DMS114 treated with DMSO at 0.1 percent for 48 hours (cell line): Measurements from ENCODE around the gene S1PR2.

Experiments
- DNase-seq: peaks from one replicate; lab custom pipeline; 2025; ENCODE audit not compliant: unreplicated experiment; lab: John Stamatoyannopoulos, UW

Gene S1PR2

GRCh38 chr19:10230861-10231611 is at the start of gene S1PR2:
TSS of gene S1PR2 (minus strand) at chr19:10231331. CDS start at chr19:10224905, 6,426 bp downstream.
- peak; percentile 23 for DNase-seq

DNA sequence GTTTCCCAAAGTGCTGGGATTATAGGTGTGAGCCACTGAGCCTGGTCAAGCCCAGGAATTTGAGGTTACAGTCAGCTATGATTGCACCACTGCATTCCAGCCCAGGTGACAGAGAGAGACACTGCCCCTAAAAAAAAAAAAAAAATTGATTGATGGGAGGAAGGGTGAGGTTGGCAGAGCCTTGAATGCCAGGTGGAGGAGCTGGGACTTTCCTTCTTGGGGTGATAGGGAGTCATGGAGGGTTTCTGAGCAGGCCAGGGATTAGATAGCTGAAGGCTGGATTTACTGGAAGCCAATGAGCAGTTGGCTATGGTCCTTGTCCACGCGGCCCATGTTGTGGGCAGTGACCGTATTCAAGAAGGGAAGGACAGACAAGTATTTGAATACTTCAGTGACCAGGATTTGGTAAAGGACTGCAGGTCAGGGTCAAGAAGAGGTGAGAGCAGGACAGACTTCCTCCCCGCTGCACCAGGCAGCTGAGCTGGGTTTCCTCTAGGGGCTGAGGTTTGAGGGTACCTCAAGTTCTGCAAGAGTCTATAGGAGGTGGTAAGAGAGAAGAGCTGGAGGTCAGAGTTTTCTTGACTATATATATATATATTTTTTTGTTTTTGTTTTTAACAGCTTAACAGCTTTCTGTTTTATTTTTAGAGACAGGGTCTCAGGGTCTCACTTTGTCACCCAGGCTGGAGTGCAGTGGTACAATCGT is 48.8 kb upstream of the S1PR2 start:
- no peak for DNase-seq

GRCh38 chr19:10278935-10279334 is 47.8 kb upstream of the S1PR2 start:
- DNase-seq, result no peak

GRCh38 chr19:10277795-10278589 is 46.9 kb upstream of the S1PR2 start:
- DNase-seq, result no peak

DNA sequence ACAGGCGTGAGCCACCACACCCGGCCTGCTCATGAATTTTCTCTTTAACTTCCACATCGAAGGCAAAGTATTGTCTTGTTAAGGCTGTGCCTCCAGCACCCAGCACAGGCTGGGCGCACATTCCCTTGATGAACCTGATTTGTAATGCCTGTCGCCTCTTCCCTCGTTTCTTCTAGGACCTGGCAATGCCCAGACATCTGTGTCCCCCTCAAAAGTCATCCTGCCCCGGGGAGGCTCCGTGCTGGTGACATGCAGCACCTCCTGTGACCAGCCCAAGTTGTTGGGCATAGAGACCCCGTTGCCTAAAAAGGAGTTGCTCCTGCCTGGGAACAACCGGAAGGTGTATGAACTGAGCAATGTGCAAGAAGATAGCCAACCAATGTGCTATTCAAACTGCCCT is 43.5 kb upstream of the S1PR2 start:
- DNase-seq, result no peak

DNA sequence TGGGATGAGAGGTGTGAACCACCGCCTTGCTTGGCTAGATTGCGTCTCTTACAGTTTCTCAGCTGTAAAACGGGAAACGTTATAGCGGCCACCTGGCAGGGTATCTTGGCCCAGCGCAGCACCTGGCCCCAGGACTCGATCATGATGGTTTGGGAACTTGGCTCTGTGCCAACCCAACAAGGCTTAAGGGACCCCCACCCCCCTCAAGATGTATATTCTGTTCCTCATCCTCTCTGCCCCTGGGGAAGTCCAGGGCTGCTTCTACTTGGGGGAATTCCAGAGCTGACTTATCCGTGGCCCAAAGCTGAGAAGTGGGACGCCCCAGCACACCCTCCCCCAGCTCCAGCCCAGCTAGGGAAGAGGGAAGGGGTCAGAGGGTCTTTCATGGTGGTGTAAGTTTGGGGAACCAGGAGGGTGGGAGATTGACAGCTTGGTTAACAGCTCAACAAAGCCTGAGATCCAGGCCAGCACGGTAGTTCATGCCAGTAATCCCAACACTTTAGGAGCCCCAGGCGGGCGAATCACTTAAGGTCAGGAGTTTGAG is 40.5 kb upstream of the S1PR2 start:
- DNase-seq, result no peak

GRCh38 chr19:10270616-10271394 is 39.7 kb upstream of the S1PR2 start, which contains the start of gene ICAM1:
TSS of gene ICAM1 (plus strand) at chr19:10271120. CDS start at chr19:10271160, 40 bp downstream.
- DNase-seq, result no peak

DNA sequence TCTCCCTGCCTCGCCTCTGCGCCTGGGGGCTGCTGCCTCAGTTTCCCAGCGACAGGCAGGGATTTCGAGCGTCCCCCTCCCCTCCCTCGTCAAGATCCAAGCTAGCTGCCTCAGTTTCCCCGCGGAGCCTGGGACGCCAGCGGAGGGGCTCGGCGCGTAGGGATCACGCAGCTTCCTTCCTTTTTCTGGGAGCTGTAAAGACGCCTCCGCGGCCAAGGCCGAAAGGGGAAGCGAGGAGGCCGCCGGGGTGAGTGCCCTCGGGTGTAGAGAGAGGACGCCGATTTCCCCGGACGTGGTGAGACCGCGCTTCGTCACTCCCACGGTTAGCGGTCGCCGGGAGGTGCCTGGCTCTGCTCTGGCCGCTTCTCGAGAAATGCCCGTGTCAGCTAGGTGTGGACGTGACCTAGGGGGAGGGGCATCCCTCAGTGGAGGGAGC is 39.1 kb upstream of the S1PR2 start:
- no peak for DNase-seq

DNA sequence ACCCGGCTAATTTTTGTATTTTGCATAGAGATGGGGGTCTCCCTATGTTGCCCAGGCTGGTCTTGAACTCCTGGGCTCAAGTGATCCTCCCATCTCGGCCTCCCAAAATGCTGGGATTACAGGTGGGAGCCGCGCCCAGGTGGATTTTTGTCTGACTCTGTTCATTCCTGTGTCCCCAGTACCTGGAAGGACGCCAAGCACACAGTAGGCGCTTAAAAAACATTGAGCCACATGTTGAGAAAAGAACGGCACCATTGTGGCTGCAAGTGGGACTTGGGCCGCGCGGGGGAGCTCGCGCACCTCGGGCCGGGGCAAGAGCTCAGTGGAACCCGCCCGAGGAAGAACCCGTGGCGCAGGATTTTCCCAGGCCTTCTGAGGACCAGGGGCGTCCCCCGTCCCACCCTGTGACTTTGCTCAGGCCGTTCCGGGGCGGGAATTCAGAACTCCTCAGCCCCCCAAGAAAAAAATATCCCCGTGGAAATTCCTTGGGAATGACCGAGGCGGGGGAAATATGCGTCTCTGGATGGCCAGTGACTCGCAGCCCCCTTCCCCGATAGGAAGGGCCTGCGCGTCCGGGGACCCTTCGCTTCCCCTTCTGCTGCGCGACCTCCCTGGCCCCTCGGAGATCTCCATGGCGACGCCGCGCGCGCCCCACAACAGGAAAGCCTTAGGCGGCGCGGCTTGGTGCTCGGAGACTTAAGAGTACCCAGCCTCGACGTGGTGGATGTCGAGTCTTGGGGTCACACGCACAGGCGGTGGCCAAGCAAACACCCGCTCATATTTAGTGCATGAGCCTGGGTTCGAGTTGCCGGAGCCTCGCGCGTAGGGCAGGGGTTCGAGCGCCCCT is 38.4 kb upstream of the S1PR2 start:
- peak; percentile 41 for DNase-seq

- no peak for DNase-seq
These were observed 36.9 kb upstream of the S1PR2 start for GRCh38 chr19:10268071-10268470.

- no peak for DNase-seq
These were observed 35.6 kb upstream of the S1PR2 start for GRCh38 chr19:10266706-10267105.

DNA sequence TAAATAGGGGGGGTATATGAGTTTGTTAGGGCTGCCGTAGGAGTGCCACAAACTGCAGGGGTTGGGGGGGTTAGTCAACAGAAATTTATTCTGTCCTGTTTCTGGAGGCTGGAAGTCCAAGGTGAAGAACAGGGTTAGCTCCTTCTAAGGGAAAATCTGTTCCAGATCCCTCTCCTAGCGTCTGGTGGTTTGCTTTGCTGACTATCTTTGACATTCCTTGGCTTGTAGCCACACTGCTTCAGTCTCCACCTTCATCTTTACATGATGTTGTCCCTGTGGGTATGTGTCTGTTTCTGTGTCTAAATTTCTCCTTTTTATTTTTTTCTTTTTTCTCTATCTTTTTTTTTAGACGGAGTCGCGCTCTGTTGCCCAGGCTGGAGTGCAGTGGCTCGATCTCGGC is 31.6 kb upstream of the S1PR2 start:
- DNase-seq, result no peak

DNA sequence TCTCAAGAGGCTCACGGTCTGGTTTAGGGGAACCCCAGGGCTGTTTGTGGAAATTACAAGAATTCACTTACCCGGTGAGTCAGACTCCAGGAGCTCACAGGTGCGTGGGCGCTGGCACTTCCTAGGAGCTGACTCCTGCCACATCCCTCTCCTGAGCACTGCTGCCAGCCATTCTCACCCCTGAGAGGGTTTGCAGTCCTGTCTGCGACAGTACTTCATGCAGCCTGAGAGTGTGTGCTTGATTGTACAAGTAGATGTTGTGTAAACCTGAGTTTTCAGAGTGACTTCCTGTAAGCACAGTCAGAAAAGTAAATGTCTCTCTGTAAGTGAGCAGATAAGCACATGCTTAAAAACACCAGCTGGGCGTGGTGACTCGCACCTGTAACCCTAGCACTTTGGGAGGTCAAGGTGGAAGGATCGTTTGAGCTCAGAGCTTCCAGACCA is 29.0 kb upstream of the S1PR2 start:
- DNase-seq, result no peak

DNA sequence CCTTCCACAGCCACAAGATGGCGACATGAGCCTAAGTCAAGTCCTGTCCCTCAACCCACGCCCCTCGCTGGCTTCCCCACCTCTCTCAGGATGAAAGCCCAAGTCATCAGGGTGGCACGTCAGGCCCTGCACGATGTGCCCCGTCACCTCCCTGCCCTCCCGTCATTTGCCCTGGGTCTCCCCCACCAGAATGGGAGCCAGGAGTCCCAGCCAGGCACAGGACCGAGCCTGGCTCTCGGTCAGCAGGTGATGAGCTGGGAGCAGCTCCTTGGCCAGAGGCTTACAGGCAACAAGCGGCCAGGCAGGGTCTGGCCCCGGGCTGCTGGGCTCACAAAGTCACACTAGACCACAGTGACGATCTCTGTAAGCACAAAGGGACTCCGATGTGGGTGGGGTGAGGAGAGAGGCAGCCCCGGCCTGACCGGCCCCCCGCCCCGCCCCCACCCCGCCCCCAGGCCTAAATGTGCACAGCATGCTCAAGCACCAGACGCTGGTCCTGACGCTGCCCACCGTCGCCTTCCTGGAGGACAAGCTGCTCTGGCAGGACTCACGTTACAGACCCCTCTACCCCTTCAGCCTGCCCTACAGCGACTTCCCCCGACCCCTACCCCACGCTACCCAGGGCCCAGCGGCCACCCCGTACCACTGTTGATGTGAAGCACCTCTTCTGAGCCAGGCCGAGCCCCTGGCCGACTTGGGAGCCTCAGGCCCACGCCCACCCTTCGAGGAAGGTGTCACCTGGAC is 28.2 kb upstream of the S1PR2 start:
- peak; percentile 67 for DNase-seq

- DNase-seq, result no peak
These were observed 27.1 kb upstream of the S1PR2 start for GRCh38 chr19:10258080-10258710.

DNA sequence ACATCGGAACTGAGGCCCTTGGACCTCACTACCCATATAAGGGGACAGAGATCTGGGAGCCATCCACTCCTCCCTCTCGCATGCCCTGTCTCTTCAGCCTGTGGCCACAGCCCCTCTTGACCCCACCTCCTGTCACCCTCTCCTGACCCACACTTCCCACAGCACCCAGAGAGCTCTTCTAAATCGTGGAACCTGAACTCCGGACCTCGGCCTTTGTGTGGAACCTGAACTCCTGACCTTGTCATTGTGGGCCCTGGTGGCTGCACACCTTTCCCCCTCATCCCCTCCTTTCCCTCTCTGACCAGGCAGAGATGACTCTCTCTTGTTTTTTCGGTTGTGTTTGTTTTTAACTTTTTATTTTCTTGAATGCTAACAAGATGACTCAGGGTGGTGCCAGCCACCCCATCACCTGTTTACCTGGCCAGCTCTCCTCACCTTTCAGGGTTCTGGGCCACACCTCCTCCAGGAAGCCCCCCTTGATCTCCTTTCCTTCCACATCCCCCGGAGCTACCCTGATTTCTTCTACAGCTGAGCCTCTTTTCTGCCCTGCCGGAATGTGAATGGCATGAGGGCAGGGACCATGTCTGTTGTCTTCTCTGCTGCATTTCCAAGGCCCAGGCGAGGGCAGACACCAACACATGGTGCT is 26.0 kb upstream of the S1PR2 start:
- DNase-seq, result no peak

- DNase-seq, result no peak
These were observed 25.4 kb upstream of the S1PR2 start for GRCh38 chr19:10256551-10256950.

DNA sequence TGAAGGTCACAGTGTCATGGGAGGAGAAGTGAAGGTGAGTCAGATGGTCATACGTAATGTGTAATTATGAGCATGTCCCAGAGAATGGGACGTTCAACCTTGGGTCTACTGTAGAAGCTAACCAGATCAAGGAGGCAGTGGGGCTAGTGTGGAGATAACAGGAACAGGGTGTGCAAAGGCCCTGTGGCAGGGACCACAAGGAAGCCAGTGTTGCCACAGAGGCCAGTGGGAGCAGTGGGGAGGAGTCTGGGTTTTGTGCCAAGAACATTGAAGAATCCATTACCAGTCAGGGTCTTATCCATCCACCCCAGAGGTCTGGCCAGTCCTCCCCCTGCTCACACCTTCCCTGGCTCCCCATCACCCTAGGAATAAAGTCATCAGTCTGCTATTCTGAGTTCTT is 24.2 kb upstream of the S1PR2 start:
- no peak for DNase-seq
